PFSK-1 (cell line): ENCODE results near the gene SHPK.

Source experiments
- FOXP2 ChIP-seq: optimal IDR thresholded peaks from 2 replicates; pipeline ENCODE3; 2011; ENCODE audit warnings: borderline replicate concordance, control low read depth, inconsistent platforms; ENCODE audit not compliant: insufficient read depth; ENCODE audit errors: extremely low read length, extremely low read depth
- POLR2AphosphoS5 ChIP-seq: IDR thresholded peaks from 2 replicates; pipeline ENCODE4 v1.6.1; 2012; ENCODE audit warnings: low read depth, mild to moderate bottlenecking, control low read depth, low read length, moderate library complexity
- SIN3A ChIP-seq: IDR thresholded peaks from 2 replicates; pipeline ENCODE4 v1.6.1; 2012; ENCODE audit warnings: mild to moderate bottlenecking, low read length, moderate library complexity, borderline replicate concordance; ENCODE audit not compliant: insufficient read depth
- TAF1 ChIP-seq: IDR thresholded peaks from 2 replicates; pipeline ENCODE4 v1.6.1; 2012; ENCODE audit warnings: low read length, control low read depth, borderline replicate concordance; ENCODE audit not compliant: insufficient read depth

- TF ChIP-seq SIN3A (no peak), POLR2AphosphoS5 (no peak), TAF1 (no peak), FOXP2 (no peak)
Measured at GRCh38 chr17:3590768-3591167, 45.3 kb downstream of the SHPK start.
